ENCODE data around the gene ATXN2.

Gene ATXN2

GRCh38 chr12:111437816-111438454 lies 161.2 kb downstream of the ATXN2 start:
- FAIRE-seq, result no peak
- DNase-seq (ENCODE audit: insufficient read length, low spot score), result no peak
- TF ChIP-seq, protein P1, sequence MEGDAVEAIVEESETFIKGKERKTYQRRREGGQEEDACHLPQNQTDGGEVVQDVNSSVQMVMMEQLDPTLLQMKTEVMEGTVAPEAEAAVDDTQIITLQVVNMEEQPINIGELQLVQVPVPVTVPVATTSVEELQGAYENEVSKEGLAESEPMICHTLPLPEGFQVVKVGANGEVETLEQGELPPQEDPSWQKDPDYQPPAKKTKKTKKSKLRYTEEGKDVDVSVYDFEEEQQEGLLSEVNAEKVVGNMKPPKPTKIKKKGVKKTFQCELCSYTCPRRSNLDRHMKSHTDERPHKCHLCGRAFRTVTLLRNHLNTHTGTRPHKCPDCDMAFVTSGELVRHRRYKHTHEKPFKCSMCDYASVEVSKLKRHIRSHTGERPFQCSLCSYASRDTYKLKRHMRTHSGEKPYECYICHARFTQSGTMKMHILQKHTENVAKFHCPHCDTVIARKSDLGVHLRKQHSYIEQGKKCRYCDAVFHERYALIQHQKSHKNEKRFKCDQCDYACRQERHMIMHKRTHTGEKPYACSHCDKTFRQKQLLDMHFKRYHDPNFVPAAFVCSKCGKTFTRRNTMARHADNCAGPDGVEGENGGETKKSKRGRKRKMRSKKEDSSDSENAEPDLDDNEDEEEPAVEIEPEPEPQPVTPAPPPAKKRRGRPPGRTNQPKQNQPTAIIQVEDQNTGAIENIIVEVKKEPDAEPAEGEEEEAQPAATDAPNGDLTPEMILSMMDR (IDR thresholded peaks at IDR 0.05; ENCODE audit: insufficient read depth, missing control alignments), result no peak

DNA sequence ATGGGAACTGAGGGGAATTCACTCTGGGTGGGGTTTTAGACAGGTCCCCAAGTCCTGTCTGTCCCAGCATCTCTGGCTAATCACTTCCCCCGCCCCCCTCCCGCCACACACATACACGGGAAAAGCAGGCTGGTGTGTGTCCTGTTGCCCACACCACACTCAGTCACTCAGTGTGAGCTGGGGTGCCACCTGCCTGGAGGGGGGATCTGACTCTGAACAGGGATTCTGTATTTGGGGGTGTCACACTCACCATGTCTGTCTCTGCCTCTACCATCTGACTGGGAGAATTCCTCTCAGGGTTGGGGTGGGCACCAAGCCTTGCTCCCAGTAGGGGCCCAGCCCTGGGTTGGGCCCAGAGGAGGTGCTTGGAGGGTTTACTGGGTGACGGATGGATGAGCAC lies 162.3 kb downstream of the ATXN2 start:
- TF ChIP-seq, protein P1 (IDR thresholded peaks at IDR 0.05; ENCODE audit: insufficient read depth, missing control alignments), result no peak
- DNase-seq (ENCODE audit: insufficient read length, low spot score) (no peak), FAIRE-seq (no peak)

GRCh38 chr12:111436266-111436665 lies 162.8 kb downstream of the ATXN2 start:
- DNase-seq (ENCODE audit: insufficient read length, low spot score) (no peak), FAIRE-seq (no peak)
- TF ChIP-seq, protein P1 (IDR thresholded peaks at IDR 0.05; ENCODE audit: insufficient read depth, missing control alignments), result no peak

- FAIRE-seq, result no peak
- DNase-seq (ENCODE audit: insufficient read length, low spot score), result no peak
- TF ChIP-seq, protein P1 (IDR thresholded peaks at IDR 0.05; ENCODE audit: insufficient read depth, missing control alignments), result no peak
These were observed 163.4 kb downstream of the ATXN2 start for GRCh38 chr12:111435661-111436201.

- FAIRE-seq, result no peak
These were observed 164.3 kb downstream of the ATXN2 start for GRCh38 chr12:111434680-111435338.

DNA sequence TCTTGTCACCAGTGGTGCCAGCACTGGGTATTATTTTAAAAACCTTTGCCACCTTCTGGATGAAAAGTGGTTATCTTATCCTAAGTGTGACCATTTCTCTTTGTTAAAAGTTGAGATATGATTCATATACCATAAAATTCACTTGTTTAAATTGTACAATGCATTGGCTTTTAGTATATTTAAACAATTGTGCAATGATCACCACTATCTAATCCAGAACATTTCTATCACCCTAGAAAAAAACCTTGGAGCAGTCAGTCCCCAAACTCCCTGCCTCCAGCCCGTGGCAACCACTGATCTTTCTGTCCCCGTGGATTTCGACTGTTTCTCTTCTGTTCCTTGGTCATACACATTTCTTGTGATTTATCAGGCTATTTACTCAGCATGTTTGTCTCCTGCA lies 165.1 kb downstream of the ATXN2 start:
- DNase-seq (ENCODE audit: insufficient read length, low spot score) (no peak), FAIRE-seq (no peak)
- TF ChIP-seq, protein P1 (IDR thresholded peaks at IDR 0.05; ENCODE audit: insufficient read depth, missing control alignments), result no peak

More at GRCh38 chr12:111434680-111435338, 164.3 kb downstream of the ATXN2 start:
- DNase-seq (ENCODE audit: insufficient read length, low spot score), result no peak
- TF ChIP-seq, protein P1 (IDR thresholded peaks at IDR 0.05; ENCODE audit: insufficient read depth, missing control alignments), result no peak

GRCh38 chr12:111431772-111432171 lies 167.3 kb downstream of the ATXN2 start:
- FAIRE-seq, result no peak
- TF ChIP-seq, protein P1 (IDR thresholded peaks at IDR 0.05; ENCODE audit: insufficient read depth, missing control alignments), result no peak

More at GRCh38 chr12:111431772-111432171, 167.3 kb downstream of the ATXN2 start:
- DNase-seq (ENCODE audit: insufficient read length, low spot score), result no peak

All from D721Med (cell line).